Prostate gland (tissue), 2 donors: ENCODE results near the gene OR4E2.
"Not testable (repeated sequence)": the region's sequence is repeated elsewhere in the genome, so short reads cannot be mapped to it uniquely, and the experiment has no call there.

Source experiments
- CTCF ChIP-seq, 4 experiments: fragments of 200-600 bp in 2 of 4; fragments of 450-650 bp in 2 of 4; sonication (generic) in 2 of 4; IDR thresholded peaks; 1 replicate in 3 of 4; 2 replicates in 1 of 4; pipeline ENCODE4 v1.5.1; 2016 to 2019; ENCODE audit warnings: antibody characterized with exemption in 4 of 4, mild to moderate bottlenecking in 2 of 4, moderate library complexity in 2 of 4
- POLR2A ChIP-seq: fragments of 450-650 bp; IDR thresholded peaks from one replicate; pipeline ENCODE4 v1.6.1; 2016; ENCODE audit warnings: antibody characterized with exemption, mild to moderate bottlenecking

GRCh38 chr14:21697662-21698061 is 44.0 kb downstream of the OR4E2 start:
- TF ChIP-seq CTCF (IDR thresholded peaks at IDR 0.05); POLR2A: not testable (repeated sequence)
